PC-9 (cell line): ENCODE results near the gene ZC4H2. TPM values are rescaled to one million over a fixed set of nuclear protein-coding genes. Genes with fewer than 3 reads are reported as not detected.
A peak's percentile ranks its signal among the peaks of the same experiment; 100 is the strongest.
"Not testable (repeated sequence)": the region's sequence is repeated elsewhere in the genome, so short reads cannot be mapped to it uniquely, and the experiment has no call there.

Experiments
- BruUV-seq: library from RNA; stranded (reverse); fragments of 400-500 nt; replicated peaks from 2 replicates; lab custom pipeline; 2021; lab: Mats Ljungman, UMichigan
- CTCF ChIA-PET: fragments of 300-600 bp; sonication (Branson Sonifier 250); formaldehyde crosslinking; loops from one replicate; lab custom pipeline; 2022; ENCODE audit warnings: antibody characterized with exemption; lab: Charles Lee
- POLR2A ChIA-PET: fragments of 300-600 bp; sonication (Branson Sonifier 250); formaldehyde crosslinking; loops from one replicate; lab custom pipeline; 2022; ENCODE audit warnings: antibody characterized with exemption; ENCODE audit not compliant: unreplicated experiment; lab: Charles Lee
- DNase-seq, 2 experiments: peaks; one replicate each; pipeline versions ENCODE4 v3.0.0 to v3.0.0-alpha.2; 2015 to 2022; ENCODE audit warnings: mixed read lengths in 1 of 2
- H2AFZ ChIP-seq: fragments of 200-600 bp; sonication (generic); 2 replicates; pipeline ENCODE4 v1.8.1; 2017; ENCODE audit warnings: antibody characterized with exemption
- H3F3A ChIP-seq: fragments of 200-600 bp; sonication (generic); 2 replicates; pipeline ENCODE4 v1.8.1; 2017; ENCODE audit warnings: antibody characterized with exemption, mild to moderate bottlenecking, low read depth; ENCODE audit not compliant: insufficient read depth
- H3K27ac ChIP-seq: fragments of 200-600 bp; sonication (generic); 2 replicates; pipeline ENCODE4 v1.6.1; 2016; ENCODE audit warnings: mixed run types
- H3K27me3 ChIP-seq: fragments of 200-600 bp; sonication (generic); 2 replicates; pipeline ENCODE4 v1.6.1; 2016; ENCODE audit warnings: low read depth, mixed run types; ENCODE audit not compliant: insufficient read depth
- H3K36me3 ChIP-seq: fragments of 200-600 bp; sonication (generic); 2 replicates; pipeline ENCODE4 v1.6.1; 2016; ENCODE audit warnings: low read depth, mixed run types
- H3K4me1 ChIP-seq: fragments of 200-600 bp; sonication (generic); replicated peaks from 2 replicates; pipeline ENCODE4 v1.6.1; 2016; ENCODE audit warnings: mixed run types; ENCODE audit not compliant: insufficient read depth
- H3K4me2 ChIP-seq: fragments of 200-600 bp; sonication (generic); 2 replicates; pipeline ENCODE4 v1.6.1; 2017; ENCODE audit warnings: mixed run types
- H3K4me3 ChIP-seq: fragments of 200-600 bp; sonication (generic); 2 replicates; pipeline ENCODE4 v1.6.1; 2016; ENCODE audit warnings: mixed run types
- H3K79me2 ChIP-seq: fragments of 200-600 bp; sonication (generic); 2 replicates; pipeline ENCODE4 v1.6.1; 2017; ENCODE audit warnings: low read depth, mixed run types
- H3K9me2 ChIP-seq: fragments of 200-600 bp; sonication (generic); 2 replicates; pipeline ENCODE4 v1.8.1; 2017; ENCODE audit warnings: mild to moderate bottlenecking; ENCODE audit not compliant: insufficient read depth
- H3K9me3 ChIP-seq: fragments of 200-600 bp; sonication (generic); 2 replicates; pipeline ENCODE4 v1.8.1; 2016; ENCODE audit warnings: low read depth; ENCODE audit not compliant: insufficient read depth
- H4K20me1 ChIP-seq: fragments of 200-600 bp; sonication (generic); 2 replicates; pipeline ENCODE4 v1.8.1; 2017; ENCODE audit not compliant: insufficient read depth
- CTCF ChIP-seq: fragments of 200-600 bp; sonication (generic); conservative IDR thresholded peaks from 2 replicates; pipeline ENCODE4 v1.6.1; 2017; ENCODE audit warnings: mixed run types, antibody characterized with exemption, mild to moderate bottlenecking, moderate library complexity
- EZH2 ChIP-seq: fragments of 200-600 bp; sonication (generic); IDR thresholded peaks from 2 replicates; pipeline ENCODE4 v1.8.0; 2017; ENCODE audit warnings: antibody characterized with exemption, low read depth
- intact Hi-C: fragments of 100-400 bp; cut with micrococcal nuclease; formaldehyde crosslinking; loops from one replicate; pipeline ENCODE4 v1.10.0; 2022; ENCODE audit not compliant: unreplicated experiment
- total RNA-seq: library from RNA; stranded (reverse); gene quantifications from 2 replicates; pipeline ENCODE4 v1.2.3, GENCODE V29; 2021

ZC4H2 gene
- total RNA-seq, 1 experiment from 2014 or later = 1.1 TPM

DNA sequence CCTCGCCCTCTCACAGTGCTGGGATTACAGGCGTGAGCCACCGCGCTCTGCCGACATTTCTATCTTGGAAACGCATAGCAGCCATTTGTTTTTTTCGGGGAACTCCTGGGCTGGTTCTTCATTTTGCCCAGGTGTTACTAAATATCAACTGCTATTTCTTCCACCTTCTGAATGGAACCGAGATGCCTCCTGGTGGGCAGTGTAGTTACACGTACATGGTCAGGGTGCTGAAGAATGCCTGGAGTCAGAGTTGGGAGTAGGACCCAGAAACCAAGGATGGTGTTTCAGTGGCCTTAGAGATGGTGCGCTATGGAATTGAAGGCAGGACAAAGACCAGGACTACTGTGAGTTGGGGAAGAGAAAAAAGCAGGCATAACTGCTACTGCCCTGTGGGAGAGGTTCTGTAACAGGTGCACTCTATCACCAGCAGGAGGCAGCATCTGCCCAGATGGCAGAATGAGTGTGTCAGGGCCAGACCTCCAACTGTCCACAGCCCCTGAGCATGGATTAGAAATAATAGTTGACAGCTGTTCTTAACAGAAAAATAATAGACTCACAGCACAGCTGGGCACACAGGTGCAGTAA is 81.7 kb downstream of the ZC4H2 start:
- Histone ChIP-seq H3K4me2 (no peak overlapping the region), H2AFZ (no peak overlapping the region), H3K4me3 (no peak overlapping the region), H3K36me3 (no peaks in the 10 kb centered on the region), H3K27me3 (no peaks in the 10 kb centered on the region), H3K9me3 (no peaks in the 10 kb centered on the region), H3K79me2 (no peaks in the 10 kb centered on the region), H3K4me1 (no peaks in the 10 kb centered on the region), H3F3A (no peaks in the 10 kb centered on the region), H3K9me2 (no peaks in the 10 kb centered on the region), H4K20me1 (no peaks in the 10 kb centered on the region), H3K27ac (no peak overlapping the region)
- intact Hi-C loops = no loop called here
- no TSS peak for BruUV-seq
- ChIA-PET POLR2A (no interaction called here), CTCF (no interaction called here)
- TF ChIP-seq CTCF (peak; percentile 45; the same call in 1 of the 2 replicates), EZH2 (no peak)
- no peak for DNase-seq

DNA sequence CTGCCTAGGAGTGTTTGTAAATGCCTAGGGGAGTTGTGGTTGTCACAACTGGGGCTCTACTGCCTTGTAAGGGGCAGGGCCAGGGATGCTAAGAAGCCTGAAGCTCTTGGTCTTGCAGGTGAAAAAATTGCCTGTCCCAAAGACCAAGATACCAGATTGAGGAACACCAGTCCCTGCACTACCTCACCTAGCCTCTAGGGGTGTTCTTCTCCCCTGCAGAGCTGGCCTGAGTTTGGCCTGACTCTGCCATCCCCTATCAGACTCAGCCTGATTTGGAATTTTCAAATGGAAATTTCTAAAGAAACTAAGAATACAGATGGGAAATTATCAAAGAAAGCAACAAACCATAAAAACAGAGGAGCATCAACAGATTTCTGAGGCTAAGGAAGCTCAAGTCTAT is 90.4 kb downstream of the ZC4H2 start:
- Histone ChIP-seq H3K36me3 (no peaks in the 10 kb centered on the region), H3K27ac (no peak overlapping the region), H3K4me2 (no peak overlapping the region), H2AFZ (no peak overlapping the region), H3K79me2 (no peaks in the 10 kb centered on the region), H3K4me1 (no peaks in the 10 kb centered on the region), H3F3A (no peaks in the 10 kb centered on the region), H3K9me2 (no peaks in the 10 kb centered on the region), H3K4me3 (no peak overlapping the region), H3K9me3 (no peaks in the 10 kb centered on the region), H4K20me1 (no peaks in the 10 kb centered on the region), H3K27me3 (no peaks in the 10 kb centered on the region)
- CTCF ChIA-PET = no interaction called here
- DNase-seq = peak in 1 of 2 experiments; percentile 0
- intact Hi-C loops = no loop called here
- TF ChIP-seq EZH2 (no peak), CTCF (peak; percentile 60)
- POLR2A ChIA-PET = no interaction called here
- no TSS peak for BruUV-seq

DNA sequence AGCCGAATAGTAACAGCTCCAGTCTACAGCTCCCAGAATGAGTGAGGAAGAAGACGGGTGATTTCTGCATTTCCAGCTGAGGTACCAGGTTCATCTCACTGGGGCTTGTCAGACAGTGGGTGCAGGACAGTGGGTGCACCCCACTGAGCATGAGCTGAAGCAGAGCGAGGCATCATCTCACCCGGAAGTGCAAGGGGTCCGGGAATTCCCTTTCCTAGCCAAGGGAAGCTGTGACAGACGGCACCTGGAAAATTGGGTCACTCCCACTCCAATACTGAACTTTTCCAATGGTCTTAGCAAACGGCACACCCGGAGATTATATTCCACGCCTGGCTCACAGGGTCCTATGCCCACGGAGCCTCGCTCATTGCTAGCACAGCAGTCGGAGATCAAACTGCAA is 97.5 kb downstream of the ZC4H2 start:
- H3K4me3 ChIP-seq, H3K9me3 ChIP-seq, CTCF ChIA-PET, H3K9me2 ChIP-seq, POLR2A ChIA-PET, H3F3A ChIP-seq, H3K79me2 ChIP-seq, H3K27me3 ChIP-seq, H4K20me1 ChIP-seq, H2AFZ ChIP-seq, DNase-seq, H3K36me3 ChIP-seq, BruUV-seq, H3K27ac ChIP-seq, H3K4me1 ChIP-seq, H3K4me2 ChIP-seq, intact Hi-C loops: not testable (repeated sequence)

GRCh38 chrX:64867217-64867616 is 109.0 kb downstream of the ZC4H2 start:
- no peaks in the 10 kb centered on the region for H3F3A ChIP-seq
- POLR2A ChIA-PET = no interaction called here
- H3K27ac ChIP-seq = no peak overlapping the region
- no peak for DNase-seq
- H3K4me3 ChIP-seq = no peak overlapping the region
- H3K79me2 ChIP-seq = no peaks in the 10 kb centered on the region
- no peak overlapping the region for H2AFZ ChIP-seq
- no peaks in the 10 kb centered on the region for H3K9me3 ChIP-seq
- intact Hi-C loops = no loop called here
- no peaks in the 10 kb centered on the region for H3K4me1 ChIP-seq
- no peak for TF ChIP-seq CTCF
- no peak for TF ChIP-seq EZH2
- no peaks in the 10 kb centered on the region for H3K36me3 ChIP-seq
- CTCF ChIA-PET = no interaction called here
- H3K27me3 ChIP-seq = no peaks in the 10 kb centered on the region
- no peak overlapping the region for H3K4me2 ChIP-seq
- no peaks in the 10 kb centered on the region for H4K20me1 ChIP-seq
- no TSS peak for BruUV-seq
- no peaks in the 10 kb centered on the region for H3K9me2 ChIP-seq
